HCT116 (cell line): ENCODE measurements around the gene KCNRG.

Source experiments
- POLR2A ChIP-seq: IDR thresholded peaks from 2 replicates; pipeline ENCODE4 v1.7.0; 2011; ENCODE audit warnings: borderline replicate concordance; ENCODE audit not compliant: insufficient read depth, insufficient read length; ENCODE audit errors: extremely low read depth
- TCF7L2 ChIP-seq: IDR thresholded peaks from 2 replicates; pipeline ENCODE4 v1.7.0; 2011; ENCODE audit warnings: borderline replicate concordance, inconsistent platforms; ENCODE audit not compliant: insufficient read depth, insufficient read length; ENCODE audit errors: extremely low read depth

GRCh38 chr13:49996161-49996915 is 18.9 kb upstream of the KCNRG start:
- no peak for TF ChIP-seq TCF7L2
- TF ChIP-seq POLR2A: peak; percentile 4
